ENCODE measurements around the gene LSM4. TPM values are rescaled to one million over a fixed set of nuclear protein-coding genes. Genes with fewer than 3 reads are reported as not detected.

The LSM4 gene
- total RNA-seq, 6 experiments from 2014 or later: 37.6 to 139 (median 47.3) TPM

GRCh38 chr19:18304208-18304457 lies 18.7 kb downstream of the LSM4 start:
- Histone ChIP-seq H3K27me3 (no peaks in the 10 kb centered on the region), H3K9me3 (no peaks in the 10 kb centered on the region), H3K36me3 (peaks cover 0 to 4% (median 0%) of the 10 kb centered on the region in 4 donors), H3K27ac (peak overlapping the region; percentile 91 to 95 (median 95)), H3K4me3 (no peak overlapping the region), H3K4me1 (peaks cover 0 to 44% (median 5%) of the 10 kb centered on the region in 4 donors)
- WGBS (ENCODE audit: insufficient coverage, low coverage, low lambda C conversion rate, missing lambda C conversion rate): 4% methylated on average over 2 of the region's 2 CpGs
- ATAC-seq (peak in 3 of 4 donors; percentile 3 to 12 (median 10)), DNase-seq (peak in 2 of 3 donors; percentile 52 to 66)
- intact Hi-C loops (cut with DNase I): no loop called here
- no peak for TF ChIP-seq POLR2A (IDR thresholded peaks at IDR 0.05)
- no peak for TF ChIP-seq CTCF (IDR thresholded peaks at IDR 0.05)

- H3K27ac ChIP-seq: peak overlapping the region in 2 of 3 donors; percentile 16 to 95
- TF ChIP-seq POLR2A (IDR thresholded peaks at IDR 0.05) (no peak), CTCF (IDR thresholded peaks at IDR 0.05) (no peak)
- peaks cover 0 to 30% (median 5%) of the 10 kb centered on the region in 4 donors for H3K4me1 ChIP-seq
- DNase-seq (no peak), ATAC-seq (no peak)
- H3K27me3 ChIP-seq: no peaks in the 10 kb centered on the region
- H3K4me3 ChIP-seq: no peak overlapping the region
- H3K9me3 ChIP-seq: no peaks in the 10 kb centered on the region
- intact Hi-C loops (cut with DNase I): no loop called here
- peaks cover 0 to 4% (median 0%) of the 10 kb centered on the region in 4 donors for H3K36me3 ChIP-seq
- WGBS (ENCODE audit: insufficient coverage, low coverage, low lambda C conversion rate, missing lambda C conversion rate): 48% methylated on average over 4 of the region's 4 CpGs
These were observed 21.2 kb downstream of the LSM4 start for GRCh38 chr19:18301718-18302111.

- Histone ChIP-seq H3K4me1 (peaks cover 0 to 30% (median 5%) of the 10 kb centered on the region in 4 donors), H3K27me3 (no peaks in the 10 kb centered on the region), H3K36me3 (no peaks in the 10 kb centered on the region), H3K27ac (peak overlapping the region; percentile 20 to 95 (median 24)), H3K9me3 (no peaks in the 10 kb centered on the region), H3K4me3 (no peak overlapping the region)
- DNase-seq: peak; percentile 94 to 96 (median 96)
- TF ChIP-seq POLR2A (IDR thresholded peaks at IDR 0.05) (no peak), CTCF (IDR thresholded peaks at IDR 0.05) (no peak)
- WGBS (ENCODE audit: insufficient coverage, low coverage, low lambda C conversion rate, missing lambda C conversion rate): 38% methylated on average over 10 of the region's 18 CpGs
- intact Hi-C loops (cut with DNase I): no loop called here
- ATAC-seq: peak; percentile 72 to 89 (median 82)
These were observed 21.8 kb downstream of the LSM4 start for GRCh38 chr19:18300930-18301717.

GRCh38 chr19:18299654-18300053 lies 23.2 kb downstream of the LSM4 start:
- no peaks in the 10 kb centered on the region for H3K27me3 ChIP-seq
- peaks cover 0 to 27% (median 5%) of the 10 kb centered on the region in 4 donors for H3K4me1 ChIP-seq
- H3K27ac ChIP-seq: no peak overlapping the region
- ATAC-seq (no peak), DNase-seq (no peak)
- TF ChIP-seq CTCF (IDR thresholded peaks at IDR 0.05) (no peak), POLR2A (IDR thresholded peaks at IDR 0.05) (no peak)
- no peaks in the 10 kb centered on the region for H3K9me3 ChIP-seq
- WGBS (ENCODE audit: insufficient coverage, low coverage, low lambda C conversion rate, missing lambda C conversion rate): 100% methylated on average over 5 of the region's 9 CpGs
- H3K4me3 ChIP-seq: no peak overlapping the region
- intact Hi-C loops (cut with DNase I): no loop called here
- no peaks in the 10 kb centered on the region for H3K36me3 ChIP-seq

Data from right lobe of liver (tissue), 6 donors.